PC-9 (cell line): ENCODE measurements around the gene AFAP1. TPM values are rescaled to one million over a fixed set of nuclear protein-coding genes. Genes with fewer than 3 reads are reported as not detected.

Experiments
- BruUV-seq: library from RNA; stranded (reverse); fragments of 400-500 nt; replicated peaks from 2 replicates; lab custom pipeline; 2021; lab: Mats Ljungman, UMichigan
- CTCF ChIA-PET: fragments of 300-600 bp; sonication (Branson Sonifier 250); formaldehyde crosslinking; loops from one replicate; lab custom pipeline; 2022; ENCODE audit warnings: antibody characterized with exemption; lab: Charles Lee
- POLR2A ChIA-PET: fragments of 300-600 bp; sonication (Branson Sonifier 250); formaldehyde crosslinking; loops from one replicate; lab custom pipeline; 2022; ENCODE audit warnings: antibody characterized with exemption; ENCODE audit not compliant: unreplicated experiment; lab: Charles Lee
- DNase-seq, 2 experiments: peaks; one replicate each; pipeline versions ENCODE4 v3.0.0 to v3.0.0-alpha.2; 2015 to 2022; ENCODE audit warnings: mixed read lengths in 1 of 2
- H2AFZ ChIP-seq: fragments of 200-600 bp; sonication (generic); 2 replicates; pipeline ENCODE4 v1.8.1; 2017; ENCODE audit warnings: antibody characterized with exemption
- H3F3A ChIP-seq: fragments of 200-600 bp; sonication (generic); 2 replicates; pipeline ENCODE4 v1.8.1; 2017; ENCODE audit warnings: antibody characterized with exemption, mild to moderate bottlenecking, low read depth; ENCODE audit not compliant: insufficient read depth
- H3K27ac ChIP-seq: fragments of 200-600 bp; sonication (generic); 2 replicates; pipeline ENCODE4 v1.6.1; 2016; ENCODE audit warnings: mixed run types
- H3K27me3 ChIP-seq: fragments of 200-600 bp; sonication (generic); 2 replicates; pipeline ENCODE4 v1.6.1; 2016; ENCODE audit warnings: low read depth, mixed run types; ENCODE audit not compliant: insufficient read depth
- H3K36me3 ChIP-seq: fragments of 200-600 bp; sonication (generic); 2 replicates; pipeline ENCODE4 v1.6.1; 2016; ENCODE audit warnings: low read depth, mixed run types
- H3K4me1 ChIP-seq: fragments of 200-600 bp; sonication (generic); replicated peaks from 2 replicates; pipeline ENCODE4 v1.6.1; 2016; ENCODE audit warnings: mixed run types; ENCODE audit not compliant: insufficient read depth
- H3K4me2 ChIP-seq: fragments of 200-600 bp; sonication (generic); 2 replicates; pipeline ENCODE4 v1.6.1; 2017; ENCODE audit warnings: mixed run types
- H3K4me3 ChIP-seq: fragments of 200-600 bp; sonication (generic); 2 replicates; pipeline ENCODE4 v1.6.1; 2016; ENCODE audit warnings: mixed run types
- H3K79me2 ChIP-seq: fragments of 200-600 bp; sonication (generic); 2 replicates; pipeline ENCODE4 v1.6.1; 2017; ENCODE audit warnings: low read depth, mixed run types
- H3K9me2 ChIP-seq: fragments of 200-600 bp; sonication (generic); 2 replicates; pipeline ENCODE4 v1.8.1; 2017; ENCODE audit warnings: mild to moderate bottlenecking; ENCODE audit not compliant: insufficient read depth
- H3K9me3 ChIP-seq: fragments of 200-600 bp; sonication (generic); 2 replicates; pipeline ENCODE4 v1.8.1; 2016; ENCODE audit warnings: low read depth; ENCODE audit not compliant: insufficient read depth
- H4K20me1 ChIP-seq: fragments of 200-600 bp; sonication (generic); 2 replicates; pipeline ENCODE4 v1.8.1; 2017; ENCODE audit not compliant: insufficient read depth
- CTCF ChIP-seq: fragments of 200-600 bp; sonication (generic); conservative IDR thresholded peaks from 2 replicates; pipeline ENCODE4 v1.6.1; 2017; ENCODE audit warnings: mixed run types, antibody characterized with exemption, mild to moderate bottlenecking, moderate library complexity
- EZH2 ChIP-seq: fragments of 200-600 bp; sonication (generic); IDR thresholded peaks from 2 replicates; pipeline ENCODE4 v1.8.0; 2017; ENCODE audit warnings: antibody characterized with exemption, low read depth
- intact Hi-C: fragments of 100-400 bp; cut with micrococcal nuclease; formaldehyde crosslinking; loops from one replicate; pipeline ENCODE4 v1.10.0; 2022; ENCODE audit not compliant: unreplicated experiment
- total RNA-seq: library from RNA; stranded (reverse); gene quantifications from 2 replicates; pipeline ENCODE4 v1.2.3, GENCODE V29; 2021

AFAP1 gene
- total RNA-seq, 1 experiment from 2014 or later, result 69.6 TPM

- H4K20me1 ChIP-seq, result no peaks in the 10 kb centered on the region
- H3K4me1 ChIP-seq, result peaks cover 36% of the 10 kb centered on the region
- no peak overlapping the region for H3K27ac ChIP-seq
- peaks cover 38% of the 10 kb centered on the region for H3F3A ChIP-seq
- no peak for TF ChIP-seq EZH2
- ChIA-PET POLR2A (no interaction called here), CTCF (no interaction called here)
- no peak for DNase-seq
- no peak overlapping the region for H3K4me2 ChIP-seq
- H3K9me2 ChIP-seq, result no peaks in the 10 kb centered on the region
- H3K4me3 ChIP-seq, result no peak overlapping the region
- H2AFZ ChIP-seq, result no peak overlapping the region
- no TSS peak for BruUV-seq
- no peaks in the 10 kb centered on the region for H3K9me3 ChIP-seq
- H3K79me2 ChIP-seq, result no peaks in the 10 kb centered on the region
- no peaks in the 10 kb centered on the region for H3K27me3 ChIP-seq
- no peaks in the 10 kb centered on the region for H3K36me3 ChIP-seq
- intact Hi-C loops, result no loop called here
These were observed 42.2 kb upstream of the AFAP1 start for GRCh38 chr4:7981738-7982394.

DNA sequence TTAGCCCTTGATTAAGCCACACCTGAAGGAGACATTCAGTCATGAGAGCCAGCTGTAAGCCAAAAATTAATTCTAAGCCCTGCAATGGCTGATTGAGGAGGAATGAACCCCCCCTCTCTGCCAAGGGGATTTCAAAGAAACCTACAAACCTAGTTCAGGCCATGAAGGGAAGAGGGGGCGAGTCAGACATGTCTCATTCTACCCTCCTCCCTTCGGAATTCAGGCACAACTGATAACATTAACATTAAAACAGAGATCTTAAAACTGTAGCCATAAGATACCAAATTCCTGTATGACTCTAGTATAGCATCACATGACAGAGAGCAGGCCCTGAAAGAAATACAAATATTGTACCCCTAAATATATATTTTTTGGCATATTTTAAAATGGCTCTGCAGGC, 40.4 kb upstream of the AFAP1 start:
- H3K4me3 ChIP-seq, result no peak overlapping the region
- no TSS peak for BruUV-seq
- no peaks in the 10 kb centered on the region for H4K20me1 ChIP-seq
- no peaks in the 10 kb centered on the region for H3K27me3 ChIP-seq
- TF ChIP-seq EZH2 (no peak), CTCF (no peak)
- no peak overlapping the region for H2AFZ ChIP-seq
- H3K27ac ChIP-seq, result peak overlapping the region; percentile 78
- H3K79me2 ChIP-seq, result no peaks in the 10 kb centered on the region
- no peaks in the 10 kb centered on the region for H3K9me2 ChIP-seq
- H3K36me3 ChIP-seq, result no peaks in the 10 kb centered on the region
- peaks cover 48% of the 10 kb centered on the region for H3F3A ChIP-seq
- ChIA-PET CTCF (interaction anchor here (0.6 to 1.0 kb wide), 3 partner anchors 42 to 137 kb away, joined by 3 read pairs; no protein-coding TSS in a partner anchor), POLR2A (no interaction called here)
- H3K4me1 ChIP-seq, result peaks cover 49% of the 10 kb centered on the region
- DNase-seq, result no peak
- intact Hi-C loops, result no loop called here
- no peaks in the 10 kb centered on the region for H3K9me3 ChIP-seq
- H3K4me2 ChIP-seq, result peak overlapping the region; percentile 58

- POLR2A ChIA-PET, result interaction anchor here (0.7 kb wide), 1 partner anchor 169 kb away, joined by 4 read pairs; no protein-coding TSS in a partner anchor
- no peaks in the 10 kb centered on the region for H3K79me2 ChIP-seq
- TF ChIP-seq CTCF (no peak), EZH2 (no peak)
- CTCF ChIA-PET, result interaction anchor here (1.0 to 1.8 kb wide), 3 partner anchors 40 to 175 kb away, joined by 3 to 10 read pairs (median 7); partner anchors contain the start of gene AFAP1
- H3K36me3 ChIP-seq, result no peaks in the 10 kb centered on the region
- H3K4me2 ChIP-seq, result peak overlapping the region; percentile 58
- H2AFZ ChIP-seq, result no peak overlapping the region
- peak overlapping the region; percentile 18; the same call in 1 of the 2 replicates for H3K4me3 ChIP-seq
- peaks cover 49% of the 10 kb centered on the region for H3K4me1 ChIP-seq
- no TSS peak for BruUV-seq
- no peaks in the 10 kb centered on the region for H3K27me3 ChIP-seq
- H3K9me3 ChIP-seq, result no peaks in the 10 kb centered on the region
- H4K20me1 ChIP-seq, result no peaks in the 10 kb centered on the region
- H3K9me2 ChIP-seq, result no peaks in the 10 kb centered on the region
- intact Hi-C loops, result loop anchor here (1.0 to 2.0 kb wide), 4 partner anchors 9 to 175 kb away; no protein-coding TSS in a partner anchor
- H3F3A ChIP-seq, result peaks cover 48% of the 10 kb centered on the region
- peak overlapping the region; percentile 78 for H3K27ac ChIP-seq
- no peak for DNase-seq
These were observed 39.9 kb upstream of the AFAP1 start for GRCh38 chr4:7979652-7979968.
